Measurements from ENCODE around the gene IRS2.

- TF ChIP-seq CTCF (IDR thresholded peaks at IDR 0.05; ENCODE audit: insufficient read depth, low read length, poor library complexity, severe bottlenecking) (no peak), EZH2phosphoT487 (conservative IDR thresholded peaks at IDR 0.05; ENCODE audit: low read length) (no peak)
Measured at GRCh38 chr13:109764045-109764444, 22.3 kb downstream of the IRS2 start.
